Hematopoietic multipotent progenitor cell treated with erythropoietin and hydrocortisone succinate and interleukin-3 and kit ligand, for 15 days (in vitro differentiated cells): ENCODE data around the gene SPINDOC.

Experiments used
- DNase-seq: peaks from one replicate; pipeline ENCODE4 v3.0.0-alpha.2; 2015; ENCODE audit warnings: low spot score

The SPINDOC gene

GRCh38 chr11:63833048-63833447 is 19.8 kb downstream of the SPINDOC start:
- no peak for DNase-seq

- DNase-seq = no peak
These were observed 21.4 kb downstream of the SPINDOC start for GRCh38 chr11:63834535-63835157.

- DNase-seq = no peak
These were observed 21.9 kb downstream of the SPINDOC start for GRCh38 chr11:63835158-63835545.

GRCh38 chr11:63837027-63837688 is 23.9 kb downstream of the SPINDOC start:
- DNase-seq = peak; percentile 83

- no peak for DNase-seq
These were observed 24.5 kb downstream of the SPINDOC start for GRCh38 chr11:63837739-63838138.

GRCh38 chr11:63838150-63838677 is 25.0 kb downstream of the SPINDOC start:
- no peak for DNase-seq

GRCh38 chr11:63838678-63839507 is 25.6 kb downstream of the SPINDOC start, which contains the start of gene MARK2:
TSS of gene MARK2 (plus strand) at chr11:63839110. CDS start at chr11:63839507, 397 bp downstream.
- DNase-seq = peak; percentile 97

- DNase-seq = peak; percentile 23
These were observed 26.5 kb downstream of the SPINDOC start for GRCh38 chr11:63839508-63840355.

GRCh38 chr11:63840356-63841060 is 27.3 kb downstream of the SPINDOC start:
- no peak for DNase-seq

GRCh38 chr11:63841554-63841953 is 28.3 kb downstream of the SPINDOC start:
- DNase-seq = no peak

GRCh38 chr11:63843041-63843440 is 29.8 kb downstream of the SPINDOC start:
- DNase-seq = no peak

GRCh38 chr11:63844836-63845235 is 31.6 kb downstream of the SPINDOC start:
- DNase-seq = no peak

GRCh38 chr11:63845303-63845702 is 32.0 kb downstream of the SPINDOC start:
- DNase-seq = no peak

GRCh38 chr11:63845911-63846310 is 32.7 kb downstream of the SPINDOC start:
- no peak for DNase-seq

GRCh38 chr11:63846897-63847296 is 33.6 kb downstream of the SPINDOC start:
- DNase-seq = no peak

- DNase-seq = no peak
These were observed 34.1 kb downstream of the SPINDOC start for GRCh38 chr11:63847363-63847762.

- no peak for DNase-seq
These were observed 36.4 kb downstream of the SPINDOC start for GRCh38 chr11:63849691-63850090.

- DNase-seq = no peak
These were observed 37.7 kb downstream of the SPINDOC start for GRCh38 chr11:63850920-63851319.

GRCh38 chr11:63851364-63851763 is 38.1 kb downstream of the SPINDOC start:
- no peak for DNase-seq

- no peak for DNase-seq
These were observed 40.2 kb downstream of the SPINDOC start for GRCh38 chr11:63853476-63853875.

- DNase-seq = no peak
These were observed 41.4 kb downstream of the SPINDOC start for GRCh38 chr11:63854696-63855095.
